Hepatocyte (in vitro differentiated cells): ENCODE results near the gene ACSM3. TPM values are rescaled to one million over a fixed set of nuclear protein-coding genes. Genes with fewer than 3 reads are reported as not detected.
"Not testable (repeated sequence)": the region's sequence is repeated elsewhere in the genome, so short reads cannot be mapped to it uniquely, and the experiment has no call there.

Experiments
- DNase-seq: peaks from one replicate; pipeline ENCODE4 v3.0.0-alpha.2; 2016; ENCODE audit warnings: low spot score
- H2AFZ ChIP-seq: fragments of 200-600 bp; sonication (generic); 2 replicates; pipeline ENCODE4 v1.6.0; 2016; ENCODE audit warnings: antibody characterized with exemption, mild to moderate bottlenecking
- H3K27ac ChIP-seq: fragments of 200-600 bp; sonication (generic); 2 replicates; pipeline ENCODE4 v1.5.1; 2016; ENCODE audit warnings: mild to moderate bottlenecking
- H3K27me3 ChIP-seq: fragments of 200-600 bp; sonication (generic); 2 replicates; pipeline ENCODE4 v1.6.1; 2016
- H3K36me3 ChIP-seq: fragments of 200-600 bp; sonication (generic); replicated peaks from 2 replicates; pipeline ENCODE4 v1.5.1; 2016; ENCODE audit warnings: low read depth; ENCODE audit not compliant: insufficient read depth
- H3K4me1 ChIP-seq: fragments of 200-600 bp; sonication (generic); 2 replicates; pipeline ENCODE4 v1.5.1; 2016; ENCODE audit warnings: mild to moderate bottlenecking, moderate library complexity; ENCODE audit not compliant: insufficient read depth
- H3K4me2 ChIP-seq: fragments of 200-600 bp; sonication (generic); 2 replicates; pipeline ENCODE4 v1.6.0; 2016
- H3K4me3 ChIP-seq: fragments of 200-600 bp; sonication (generic); 2 replicates; pipeline ENCODE4 v1.5.1; 2016; ENCODE audit warnings: mild to moderate bottlenecking
- H3K79me2 ChIP-seq: fragments of 200-600 bp; sonication (generic); 2 replicates; pipeline ENCODE4 v1.6.0; 2017; ENCODE audit warnings: mild to moderate bottlenecking
- H3K9me2 ChIP-seq: fragments of 200-600 bp; sonication (generic); replicated peaks from 2 replicates; pipeline ENCODE4 v1.6.0; 2017; ENCODE audit warnings: mild to moderate bottlenecking; ENCODE audit not compliant: insufficient read depth
- H3K9me3 ChIP-seq: fragments of 200-600 bp; sonication (generic); 2 replicates; pipeline ENCODE4 v1.5.1; 2016; ENCODE audit warnings: low read depth, mild to moderate bottlenecking
- H4K20me1 ChIP-seq: fragments of 200-600 bp; sonication (generic); 2 replicates; pipeline ENCODE4 v1.6.0; 2016; ENCODE audit warnings: mild to moderate bottlenecking; ENCODE audit not compliant: insufficient read depth, poor library complexity, severe bottlenecking
- CTCF ChIP-seq: fragments of 200-600 bp; sonication (generic); IDR thresholded peaks from 2 replicates; pipeline ENCODE4 v1.5.1; 2016; ENCODE audit warnings: antibody characterized with exemption, mild to moderate bottlenecking; ENCODE audit not compliant: poor library complexity
- EZH2 ChIP-seq: fragments of 200-600 bp; sonication (generic); IDR thresholded peaks from 2 replicates; pipeline ENCODE4 v1.6.1; 2016; ENCODE audit warnings: antibody characterized with exemption, mild to moderate bottlenecking, borderline replicate concordance
- EZH2phosphoT487 ChIP-seq: fragments of 200-600 bp; sonication (generic); IDR thresholded peaks from one replicate; pipeline ENCODE4 v1.6.1; 2018; ENCODE audit warnings: antibody characterized with exemption, mild to moderate bottlenecking, low read depth, moderate library complexity; ENCODE audit not compliant: unreplicated experiment, severe bottlenecking
- WGBS: methylation state at CpG from one replicate; pipeline ENCODE4 v1.1.6; 2016; ENCODE audit warnings: low lambda C conversion rate; ENCODE audit errors: missing lambda C conversion rate; 5-methylcytosine and 5-hydroxymethylcytosine counted together
- polyA plus RNA-seq: library from polyadenylated mRNA; unstranded; fragments of >200 nt; fragmentation: Nextera tagmentation; extraction: Ambion mirVana; gene quantifications from 2 replicates; pipeline ENCODE4 v1.2.1, GENCODE V29; 2016
- total RNA-seq: library from RNA; depleted of rRNA; stranded (reverse); fragments of >200 nt; gene quantifications from 2 replicates; pipeline ENCODE4 v1.2.3, GENCODE V29; 2014

ACSM3 gene
- total and polyA plus RNA-seq, 2 experiments from 2014 or later, result 14.5 to 26.5 TPM

DNA sequence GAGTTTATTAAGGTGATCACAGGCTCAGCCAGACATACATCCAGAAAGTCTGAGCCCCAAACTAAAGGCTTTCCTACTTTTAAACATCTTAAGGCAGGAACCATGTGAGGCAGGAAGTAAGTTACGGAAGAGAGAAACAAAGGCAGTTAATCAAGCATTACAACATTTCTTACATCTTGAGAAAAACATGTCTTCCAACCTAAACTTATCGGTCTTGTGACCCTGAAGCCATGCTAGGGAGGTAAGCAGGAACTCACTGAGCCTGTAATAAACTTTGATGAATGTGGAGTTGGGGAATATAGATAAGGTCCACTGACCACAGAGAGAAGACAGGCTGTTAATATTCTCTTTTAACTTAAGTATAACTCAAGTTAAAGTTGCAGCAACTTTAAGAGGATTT, 3.5 kb upstream of the ACSM3 start:
- no peak for DNase-seq
- 72% methylated on average over 2 of the region's 2 CpGs for WGBS

DNA sequence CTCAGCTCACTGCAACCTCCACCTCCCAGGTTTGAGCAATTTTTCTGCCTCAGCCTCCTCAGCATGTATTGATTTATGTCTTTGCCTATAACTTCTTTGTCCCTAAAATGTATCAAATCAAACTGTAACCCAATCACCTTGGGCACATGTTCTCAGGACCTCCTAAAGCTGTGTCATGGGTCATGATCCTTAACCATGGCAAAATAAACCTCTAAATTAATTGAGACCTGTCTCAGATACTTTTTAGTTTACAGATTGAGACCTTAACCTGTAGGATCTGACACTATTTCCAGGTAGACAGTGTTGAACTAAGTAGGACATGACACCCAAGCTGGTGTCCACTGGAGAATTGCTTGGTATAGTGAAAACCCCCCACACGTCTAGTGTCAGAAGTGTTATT, 2.6 kb upstream of the ACSM3 start:
- no peaks in the 10 kb centered on the region for H3K9me2 ChIP-seq
- H3K4me1 ChIP-seq, result peaks cover 13% of the 10 kb centered on the region
- no peak overlapping the region for H3K4me3 ChIP-seq
- H3K9me3 ChIP-seq, result peaks cover 6% of the 10 kb centered on the region
- no peak for DNase-seq
- 81% methylated on average over 1 of the region's 1 CpG for WGBS
- H2AFZ ChIP-seq, result no peak overlapping the region
- H3K27ac ChIP-seq, result no peak overlapping the region
- no peak for TF ChIP-seq CTCF
- TF ChIP-seq EZH2phosphoT487, result no peak
- no peak for TF ChIP-seq EZH2
- no peaks in the 10 kb centered on the region for H3K36me3 ChIP-seq
- H4K20me1 ChIP-seq, result no peaks in the 10 kb centered on the region
- H3K4me2 ChIP-seq, result no peak overlapping the region
- H3K79me2 ChIP-seq, result no peaks in the 10 kb centered on the region
- no peaks in the 10 kb centered on the region for H3K27me3 ChIP-seq

More for the DNA sequence above, 3.5 kb upstream of the ACSM3 start:
- H2AFZ ChIP-seq, result no peak overlapping the region
- no peak overlapping the region for H3K4me2 ChIP-seq
- H3K4me1 ChIP-seq, result peaks cover 13% of the 10 kb centered on the region
- H3K9me2 ChIP-seq, result no peaks in the 10 kb centered on the region
- H3K79me2 ChIP-seq, result no peaks in the 10 kb centered on the region
- H3K9me3 ChIP-seq, result peaks cover 6% of the 10 kb centered on the region
- H3K4me3 ChIP-seq, result no peak overlapping the region
- TF ChIP-seq EZH2phosphoT487, result no peak
- TF ChIP-seq EZH2, result no peak
- no peaks in the 10 kb centered on the region for H3K36me3 ChIP-seq
- H4K20me1 ChIP-seq, result no peaks in the 10 kb centered on the region
- no peaks in the 10 kb centered on the region for H3K27me3 ChIP-seq
- no peak overlapping the region for H3K27ac ChIP-seq

DNA sequence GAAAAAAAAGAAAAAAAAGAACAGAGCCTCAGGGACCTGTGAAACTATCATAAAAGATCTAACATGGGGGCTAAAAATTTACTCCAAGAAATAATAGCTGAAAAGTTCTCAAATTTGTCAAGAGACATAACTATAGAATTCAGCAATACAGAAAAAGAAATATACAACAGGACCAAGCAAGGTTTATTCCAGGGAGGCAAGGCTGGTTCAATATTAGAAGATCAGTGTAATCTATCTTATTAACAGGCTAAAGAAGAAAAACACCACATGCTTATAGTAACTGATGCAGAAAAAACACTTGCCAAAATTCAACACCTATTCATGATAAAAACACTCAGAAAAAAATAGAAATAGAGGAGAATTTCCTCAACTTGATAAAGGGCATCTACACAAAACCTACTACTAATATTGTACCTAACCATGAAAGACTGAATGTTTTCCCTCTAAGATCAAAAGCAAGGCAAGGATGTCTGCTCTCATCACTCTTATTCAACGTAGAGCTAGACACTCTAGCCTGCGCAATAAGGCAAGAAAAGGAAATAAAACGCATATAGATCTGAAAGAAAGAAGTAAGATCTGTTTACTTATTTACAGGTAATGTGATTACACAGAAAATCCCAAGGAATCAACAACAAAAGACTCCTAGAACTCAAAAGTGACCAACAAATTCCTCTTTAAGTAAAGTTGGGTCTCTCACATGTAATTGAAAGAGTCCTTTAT, 1.2 kb upstream of the ACSM3 start:
- WGBS, result 95% methylated on average over 3 of the region's 3 CpGs
- Histone ChIP-seq H2AFZ (peak overlapping the region; percentile 62), H3K4me3 (no peak overlapping the region), H3K4me2 (peak overlapping the region; percentile 76), H3K27ac (peak overlapping the region; percentile 71), H3K9me2 (no peaks in the 10 kb centered on the region), H4K20me1 (no peaks in the 10 kb centered on the region), H3K4me1 (peaks cover 13% of the 10 kb centered on the region), H3K27me3 (no peaks in the 10 kb centered on the region), H3K36me3 (no peaks in the 10 kb centered on the region), H3K79me2 (no peaks in the 10 kb centered on the region), H3K9me3 (peaks cover 6% of the 10 kb centered on the region)
- TF ChIP-seq EZH2 (no peak), CTCF (no peak), EZH2phosphoT487 (no peak)
- DNase-seq, result no peak

GRCh38 chr16:20764448-20764847, 634 bp downstream of the ACSM3 start:
- H3K27me3 ChIP-seq, H2AFZ ChIP-seq, H3K9me3 ChIP-seq, H3K9me2 ChIP-seq, H3K79me2 ChIP-seq, H3K36me3 ChIP-seq, H4K20me1 ChIP-seq, DNase-seq, H3K4me3 ChIP-seq: not testable (repeated sequence)
- WGBS, result 95% methylated on average over 1 of the region's 1 CpG
- H3K4me1 ChIP-seq, result peaks cover 13% of the 10 kb centered on the region
- peak overlapping the region; percentile 76 for H3K4me2 ChIP-seq
- H3K27ac ChIP-seq, result peak overlapping the region; percentile 38
